Measurements from ENCODE around the gene RND1. TPM values are rescaled to one million over a fixed set of nuclear protein-coding genes. Genes with fewer than 3 reads are reported as not detected.
A peak's percentile ranks its signal among the peaks of the same experiment; 100 is the strongest.

RND1 gene
- total and polyA plus RNA-seq, 2 of the 13 experiments (the other 11 are each of a cell fraction or from before 2014, with no cell fraction given), result 1.8 to 1.9 TPM

GRCh38 chr12:48851883-48852733, 13.6 kb downstream of the RND1 start, which contains the start of gene DDX23 (continued):
- TF ChIP-seq, protein P1, sequence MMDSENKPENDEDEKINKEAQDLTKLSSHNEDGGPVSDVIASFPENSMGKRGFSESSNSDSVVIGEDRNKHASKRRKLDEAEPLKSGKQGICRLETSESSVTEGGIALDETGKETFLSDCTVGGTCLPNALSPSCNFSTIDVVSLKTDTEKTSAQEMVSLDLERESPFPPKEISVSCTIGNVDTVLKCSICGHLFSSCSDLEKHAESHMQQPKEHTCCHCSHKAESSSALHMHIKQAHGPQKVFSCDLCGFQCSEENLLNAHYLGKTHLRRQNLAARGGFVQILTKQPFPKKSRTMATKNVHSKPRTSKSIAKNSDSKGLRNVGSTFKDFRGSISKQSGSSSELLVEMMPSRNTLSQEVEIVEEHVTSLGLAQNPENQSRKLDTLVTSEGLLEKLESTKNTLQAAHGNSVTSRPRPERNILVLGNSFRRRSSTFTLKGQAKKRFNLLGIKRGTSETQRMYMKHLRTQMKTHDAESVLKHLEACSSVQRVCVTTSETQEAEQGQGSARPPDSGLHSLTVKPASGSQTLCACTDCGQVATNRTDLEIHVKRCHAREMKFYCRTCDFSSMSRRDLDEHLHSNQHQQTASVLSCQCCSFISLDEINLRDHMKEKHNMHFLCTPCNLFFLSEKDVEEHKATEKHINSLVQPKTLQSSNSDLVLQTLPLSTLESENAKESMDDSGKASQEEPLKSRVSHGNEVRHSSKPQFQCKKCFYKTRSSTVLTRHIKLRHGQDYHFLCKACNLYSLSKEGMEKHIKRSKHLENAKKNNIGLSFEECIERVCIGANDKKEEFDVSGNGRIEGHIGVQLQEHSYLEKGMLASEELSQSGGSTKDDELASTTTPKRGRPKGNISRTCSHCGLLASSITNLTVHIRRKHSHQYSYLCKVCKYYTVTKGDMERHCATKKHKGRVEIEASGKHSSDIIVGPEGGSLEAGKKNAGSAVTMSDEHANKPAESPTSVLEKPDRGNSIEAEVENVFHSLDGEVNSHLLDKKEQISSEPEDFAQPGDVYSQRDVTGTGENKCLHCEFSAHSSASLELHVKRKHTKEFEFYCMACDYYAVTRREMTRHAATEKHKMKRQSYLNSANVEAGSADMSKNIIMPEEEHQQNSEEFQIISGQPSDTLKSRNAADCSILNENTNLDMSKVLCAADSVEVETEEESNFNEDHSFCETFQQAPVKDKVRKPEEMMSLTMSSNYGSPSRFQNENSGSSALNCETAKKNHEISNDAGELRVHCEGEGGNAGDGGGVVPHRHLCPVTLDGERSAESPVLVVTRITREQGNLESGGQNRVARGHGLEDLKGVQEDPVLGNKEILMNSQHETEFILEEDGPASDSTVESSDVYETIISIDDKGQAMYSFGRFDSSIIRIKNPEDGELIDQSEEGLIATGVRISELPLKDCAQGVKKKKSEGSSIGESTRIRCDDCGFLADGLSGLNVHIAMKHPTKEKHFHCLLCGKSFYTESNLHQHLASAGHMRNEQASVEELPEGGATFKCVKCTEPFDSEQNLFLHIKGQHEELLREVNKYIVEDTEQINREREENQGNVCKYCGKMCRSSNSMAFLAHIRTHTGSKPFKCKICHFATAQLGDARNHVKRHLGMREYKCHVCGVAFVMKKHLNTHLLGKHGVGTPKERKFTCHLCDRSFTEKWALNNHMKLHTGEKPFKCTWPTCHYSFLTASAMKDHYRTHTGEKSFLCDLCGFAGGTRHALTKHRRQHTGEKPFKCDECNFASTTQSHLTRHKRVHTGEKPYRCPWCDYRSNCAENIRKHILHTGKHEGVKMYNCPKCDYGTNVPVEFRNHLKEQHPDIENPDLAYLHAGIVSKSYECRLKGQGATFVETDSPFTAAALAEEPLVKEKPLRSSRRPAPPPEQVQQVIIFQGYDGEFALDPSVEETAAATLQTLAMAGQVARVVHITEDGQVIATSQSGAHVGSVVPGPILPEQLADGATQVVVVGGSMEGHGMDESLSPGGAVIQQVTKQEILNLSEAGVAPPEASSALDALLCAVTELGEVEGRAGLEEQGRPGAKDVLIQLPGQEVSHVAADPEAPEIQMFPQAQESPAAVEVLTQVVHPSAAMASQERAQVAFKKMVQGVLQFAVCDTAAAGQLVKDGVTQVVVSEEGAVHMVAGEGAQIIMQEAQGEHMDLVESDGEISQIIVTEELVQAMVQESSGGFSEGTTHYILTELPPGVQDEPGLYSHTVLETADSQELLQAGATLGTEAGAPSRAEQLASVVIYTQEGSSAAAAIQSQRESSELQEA (CRISPR knock-in tag; IDR thresholded peaks at IDR 0.05; ENCODE audit: not compliant biosample characterization), result peak; percentile 53
- TF ChIP-seq FOSL2 (CRISPR knock-in tag; IDR thresholded peaks at IDR 0.05), result peak; percentile 8; the same call in 1 of the 2 replicates
- TF ChIP-seq ZNF367 (CRISPR knock-in tag; IDR thresholded peaks at IDR 0.05; ENCODE audit: borderline replicate concordance), result no peak
- TF ChIP-seq YEATS2 (CRISPR knock-in tag; IDR thresholded peaks at IDR 0.05; ENCODE audit: borderline replicate concordance), result peak; percentile 54; the same call in 1 of the 2 replicates
- no peak for TF ChIP-seq CBX2 (IDR thresholded peaks at IDR 0.05; ENCODE audit: low read depth, low read length)
- no peak for TF ChIP-seq CBX2 (CRISPR knock-in tag; IDR thresholded peaks at IDR 0.05; ENCODE audit: low read depth)
- TF ChIP-seq POLR2A (IDR thresholded peaks at IDR 0.05; ENCODE audit: insufficient read depth in 1 of 2, low read depth in 2 of 2, low read length in 2 of 2), result peak; percentile 65 to 77
- no peak for TF ChIP-seq ZNF7 (CRISPR knock-in tag; IDR thresholded peaks at IDR 0.05)
- TF ChIP-seq NFRKB (IDR thresholded peaks at IDR 0.05), result peak; percentile 65
- TF ChIP-seq NFKBIZ (CRISPR knock-in tag; IDR thresholded peaks at IDR 0.05), result no peak; the same call in 1 of the 2 replicates
- no peak for TF ChIP-seq KLF12 (CRISPR knock-in tag; IDR thresholded peaks at IDR 0.05; ENCODE audit: borderline replicate concordance)
- TF ChIP-seq JUND (CRISPR knock-in tag; IDR thresholded peaks at IDR 0.05), result peak; percentile 45; the same call in 1 of the 2 replicates
- no peak for TF ChIP-seq ZNF138 (CRISPR knock-in tag; IDR thresholded peaks at IDR 0.05; ENCODE audit: low read depth)
- TF ChIP-seq ZNF274 (CRISPR knock-in tag; IDR thresholded peaks at IDR 0.05), result peak; percentile 86
- no peak for TF ChIP-seq SMYD3 (CRISPR knock-in tag; IDR thresholded peaks at IDR 0.05)
- peak; percentile 20 to 39; a peak in 2 of 4 replicates for TF ChIP-seq EP300 (IDR thresholded peaks at IDR 0.05; ENCODE audit: low read depth in 2 of 2, low read length in 2 of 2)
- TF ChIP-seq EP300 (CRISPR knock-in tag; IDR thresholded peaks at IDR 0.05; ENCODE audit: borderline replicate concordance), result no peak
- peak; percentile 69 for TF ChIP-seq ZNF160 (CRISPR knock-in tag; IDR thresholded peaks at IDR 0.05)
- no peak for TF ChIP-seq ZNF850 (CRISPR knock-in tag; conservative IDR thresholded peaks at IDR 0.05)
- peak; percentile 36; the same call in 1 of the 2 replicates for TF ChIP-seq ZNF337 (CRISPR knock-in tag; IDR thresholded peaks at IDR 0.05; ENCODE audit: borderline replicate concordance, low read depth)
- no peak for TF ChIP-seq DRAP1 (CRISPR knock-in tag; IDR thresholded peaks at IDR 0.05)
- TF ChIP-seq KDM5A (IDR thresholded peaks at IDR 0.05; ENCODE audit: borderline replicate concordance, low read length), result peak; percentile 93
- no peak for TF ChIP-seq PHB2 (IDR thresholded peaks at IDR 0.05; ENCODE audit: partially characterized antibody)
- no peak for TF ChIP-seq U2AF1 (optimal IDR thresholded peaks at IDR 0.05; ENCODE audit: low read depth, low read length)

Data from HepG2 (cell line).